Measurements from ENCODE around the gene CD9.

Gene CD9

GRCh38 chr12:6281081-6281809, 81.0 kb downstream of the CD9 start:
- DNase-seq (ENCODE audit: low spot score) = no peak
- TF ChIP-seq, protein P1, sequence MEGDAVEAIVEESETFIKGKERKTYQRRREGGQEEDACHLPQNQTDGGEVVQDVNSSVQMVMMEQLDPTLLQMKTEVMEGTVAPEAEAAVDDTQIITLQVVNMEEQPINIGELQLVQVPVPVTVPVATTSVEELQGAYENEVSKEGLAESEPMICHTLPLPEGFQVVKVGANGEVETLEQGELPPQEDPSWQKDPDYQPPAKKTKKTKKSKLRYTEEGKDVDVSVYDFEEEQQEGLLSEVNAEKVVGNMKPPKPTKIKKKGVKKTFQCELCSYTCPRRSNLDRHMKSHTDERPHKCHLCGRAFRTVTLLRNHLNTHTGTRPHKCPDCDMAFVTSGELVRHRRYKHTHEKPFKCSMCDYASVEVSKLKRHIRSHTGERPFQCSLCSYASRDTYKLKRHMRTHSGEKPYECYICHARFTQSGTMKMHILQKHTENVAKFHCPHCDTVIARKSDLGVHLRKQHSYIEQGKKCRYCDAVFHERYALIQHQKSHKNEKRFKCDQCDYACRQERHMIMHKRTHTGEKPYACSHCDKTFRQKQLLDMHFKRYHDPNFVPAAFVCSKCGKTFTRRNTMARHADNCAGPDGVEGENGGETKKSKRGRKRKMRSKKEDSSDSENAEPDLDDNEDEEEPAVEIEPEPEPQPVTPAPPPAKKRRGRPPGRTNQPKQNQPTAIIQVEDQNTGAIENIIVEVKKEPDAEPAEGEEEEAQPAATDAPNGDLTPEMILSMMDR (IDR thresholded peaks at IDR 0.05; ENCODE audit: borderline replicate concordance, control extremely low read depth, extremely low read depth, insufficient read depth, missing control alignments) = no peak
- in situ Hi-C loops (cut with MboI; ENCODE audit: low sequenced_read_pairs, unreplicated experiment) = loop anchor here (10.0 kb wide), 1 partner anchor 76 kb away; the partner anchor contains the start of gene CD9

DNA sequence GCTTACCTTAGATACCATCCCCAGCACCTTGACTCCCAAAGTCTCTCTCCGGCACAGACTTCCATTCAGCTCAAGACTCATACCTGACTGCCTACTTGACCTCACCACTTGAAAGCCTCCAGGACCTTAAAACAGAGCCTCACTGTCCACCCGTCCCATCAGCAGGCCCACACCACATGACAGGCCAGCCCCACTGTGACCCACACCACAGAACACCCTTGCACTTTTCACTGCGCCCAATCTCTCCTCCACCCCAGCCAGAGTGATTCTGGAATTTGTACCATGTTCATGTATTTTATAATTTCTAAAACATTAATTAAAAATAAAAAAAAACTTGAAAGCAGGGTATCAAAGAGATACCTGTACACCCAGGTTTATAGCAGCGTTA, 82.2 kb downstream of the CD9 start:
- TF ChIP-seq, protein P1 (IDR thresholded peaks at IDR 0.05; ENCODE audit: borderline replicate concordance, control extremely low read depth, extremely low read depth, insufficient read depth, missing control alignments) = no peak
- in situ Hi-C loops (cut with MboI; ENCODE audit: low sequenced_read_pairs, unreplicated experiment) = loop anchor here (10.0 kb wide), 1 partner anchor 78 kb away; the partner anchor contains the start of gene CD9
- no peak for DNase-seq (ENCODE audit: low spot score)

- TF ChIP-seq, protein P1 (IDR thresholded peaks at IDR 0.05; ENCODE audit: borderline replicate concordance, control extremely low read depth, extremely low read depth, insufficient read depth, missing control alignments) = no peak
- in situ Hi-C loops (cut with MboI; ENCODE audit: low sequenced_read_pairs, unreplicated experiment) = loop anchor here (10.0 kb wide), 1 partner anchor 79 kb away; the partner anchor contains the start of gene CD9
- DNase-seq (ENCODE audit: low spot score) = no peak
Measured at GRCh38 chr12:6284273-6284672, 84.1 kb downstream of the CD9 start.

DNA sequence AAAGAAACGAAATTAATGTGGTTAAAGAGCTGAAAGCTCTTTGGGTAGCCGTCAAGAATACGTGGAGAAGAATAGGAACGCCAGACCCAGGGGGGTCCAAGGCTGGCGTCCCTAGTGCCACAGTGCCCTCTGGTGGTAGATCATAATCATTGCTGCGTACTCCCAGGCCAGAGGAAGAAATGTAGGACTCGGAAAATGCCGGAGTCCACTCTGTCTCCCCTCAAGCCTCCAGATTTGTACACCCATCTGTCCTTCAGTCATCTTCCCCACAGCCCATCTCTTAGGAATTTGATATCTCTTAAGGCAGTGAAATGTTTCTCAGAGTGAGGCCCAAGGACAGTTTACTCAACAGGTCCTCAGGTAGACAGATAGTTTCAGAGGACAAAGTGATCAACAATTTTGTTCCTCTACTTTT, 84.9 kb downstream of the CD9 start:
- in situ Hi-C loops (cut with MboI; ENCODE audit: low sequenced_read_pairs, unreplicated experiment) = loop anchor here (5.0 to 10.0 kb wide), 2 partner anchors 80 to 223 kb away; partner anchors contain the start of gene CD9
- DNase-seq (ENCODE audit: low spot score) = peak; percentile 87
- TF ChIP-seq, protein P1 (IDR thresholded peaks at IDR 0.05; ENCODE audit: borderline replicate concordance, control extremely low read depth, extremely low read depth, insufficient read depth, missing control alignments) = peak; percentile 84

DNA sequence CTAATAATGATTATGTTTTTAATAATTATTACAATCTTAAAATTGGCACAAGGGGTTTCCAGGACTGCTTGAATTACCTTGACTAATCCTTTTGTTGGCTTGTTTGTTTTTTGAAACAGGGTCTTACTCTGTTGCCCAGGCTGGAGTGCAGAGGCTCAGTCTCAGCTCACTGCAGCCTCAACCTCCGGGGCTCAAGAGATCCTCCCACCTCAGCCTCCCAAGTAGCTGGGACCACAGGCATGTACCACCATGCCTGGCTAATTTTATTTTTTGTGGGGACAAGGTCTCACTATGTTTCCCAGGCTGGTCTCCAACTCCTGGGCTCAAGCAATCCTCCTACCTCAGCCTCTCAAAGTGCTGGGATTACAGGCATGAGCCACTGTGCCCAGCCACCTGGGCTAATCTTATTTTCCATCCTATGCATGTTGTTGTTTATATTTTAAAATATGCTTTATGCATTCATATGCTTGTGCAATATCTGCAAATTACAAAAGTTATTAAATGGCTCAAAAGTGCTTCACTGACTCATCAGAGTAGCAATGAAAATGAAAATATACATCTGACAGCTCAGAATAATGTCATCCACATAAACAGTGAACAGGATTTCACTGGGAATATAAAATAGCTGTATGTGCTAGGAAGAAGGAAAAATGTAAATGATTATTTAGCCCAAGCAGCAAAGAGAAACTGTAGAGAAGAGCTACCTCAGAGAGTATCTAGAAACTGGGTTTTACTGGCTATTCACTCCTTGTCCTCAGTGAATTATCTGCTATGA, 85.5 kb downstream of the CD9 start:
- in situ Hi-C loops (cut with MboI; ENCODE audit: low sequenced_read_pairs, unreplicated experiment) = loop anchor here (5.0 to 10.0 kb wide), 2 partner anchors 81 to 223 kb away; partner anchors contain the start of gene CD9

More for the DNA sequence above, 85.5 kb downstream of the CD9 start:
- DNase-seq (ENCODE audit: low spot score) = no peak
- TF ChIP-seq, protein P1 (IDR thresholded peaks at IDR 0.05; ENCODE audit: borderline replicate concordance, control extremely low read depth, extremely low read depth, insufficient read depth, missing control alignments) = no peak
